Measurements from ENCODE around the gene SLIT1.
A peak's percentile ranks its signal among the peaks of the same experiment; 100 is the strongest.
"Not testable (repeated sequence)": the region's sequence is repeated elsewhere in the genome, so short reads cannot be mapped to it uniquely, and the experiment has no call there.

The SLIT1 gene

GRCh38 chr10:97038688-97039087 is 147.1 kb downstream of the SLIT1 start:
- no peak for DNase-seq

- peak; percentile 77 for DNase-seq
Measured at GRCh38 chr10:97037365-97038361, 148.1 kb downstream of the SLIT1 start.

- no peak for DNase-seq
Measured at GRCh38 chr10:97034958-97035769, 150.6 kb downstream of the SLIT1 start.

GRCh38 chr10:97034301-97034700 is 151.5 kb downstream of the SLIT1 start:
- DNase-seq, result no peak

GRCh38 chr10:97033841-97034240 is 151.9 kb downstream of the SLIT1 start:
- DNase-seq, result not testable (repeated sequence)

- DNase-seq, result no peak
Measured at GRCh38 chr10:97032624-97033023, 153.1 kb downstream of the SLIT1 start.

- DNase-seq, result no peak
Measured at GRCh38 chr10:97031459-97031858, 154.3 kb downstream of the SLIT1 start.

- no peak for DNase-seq
Measured at GRCh38 chr10:97030894-97031293, 154.9 kb downstream of the SLIT1 start.

- no peak for DNase-seq
Measured at GRCh38 chr10:97029271-97029670, 156.5 kb downstream of the SLIT1 start.

GRCh38 chr10:97028832-97029178 is 157.0 kb downstream of the SLIT1 start:
- DNase-seq, result no peak

- DNase-seq, result no peak
Measured at GRCh38 chr10:97028126-97028831, 157.5 kb downstream of the SLIT1 start.

- peak; percentile 46 for DNase-seq
Measured at GRCh38 chr10:97025613-97026242, 160.0 kb downstream of the SLIT1 start.

- no peak for DNase-seq
Measured at GRCh38 chr10:97024168-97025073, 161.3 kb downstream of the SLIT1 start.

GRCh38 chr10:97023401-97024167 is 162.2 kb downstream of the SLIT1 start:
- no peak for DNase-seq

- DNase-seq, result no peak
Measured at GRCh38 chr10:97022616-97023015, 163.1 kb downstream of the SLIT1 start.

- DNase-seq, result peak; percentile 94
Measured at GRCh38 chr10:97020452-97021400, 165.0 kb downstream of the SLIT1 start.

GRCh38 chr10:97019213-97019844 is 166.4 kb downstream of the SLIT1 start:
- no peak for DNase-seq

- no peak for DNase-seq
Measured at GRCh38 chr10:97018251-97019212, 167.2 kb downstream of the SLIT1 start.

Data from NCI-H146 (cell line).